Naive thymus-derived CD4-positive, alpha-beta T cell (primary cell): Measurements from ENCODE around the gene ACE. TPM values are rescaled to one million over a fixed set of nuclear protein-coding genes. Genes with fewer than 3 reads are reported as not detected.

Experiments used
- ATAC-seq: fragments of 150-1000 bp; cut with Tn5 transposase; 2 replicates; pipeline ENCODE4 v1.10.0; 2021; ENCODE audit warnings: mild to moderate bottlenecking, moderate library complexity
- CTCF ChIA-PET: fragments of 350-600 bp; sonication (Branson Sonifier 250); formaldehyde crosslinking; loops from one replicate; lab custom pipeline; 2021; ENCODE audit warnings: antibody characterized with exemption; lab: Charles Lee
- POLR2A ChIA-PET: fragments of 350-600 bp; sonication (Branson Sonifier 250); formaldehyde crosslinking; loops from one replicate; lab custom pipeline; 2021; ENCODE audit warnings: antibody characterized with exemption, inconsistent platforms; lab: Charles Lee
- DNase-seq, 9 donors: peaks; one replicate each; pipeline versions ENCODE4 v3.0.0 to v3.0.0-alpha.2; 2020 to 2022; ENCODE audit warnings: mixed read lengths in 1 of 9
- H3K27ac ChIP-seq: one replicate; pipeline ENCODE4 v1.7.0; 2013; ENCODE audit warnings: mild to moderate bottlenecking, low read depth, low read length, moderate library complexity
- H3K27me3 ChIP-seq, 2 donors: one replicate each; pipeline ENCODE4 v1.7.0; 2013; ENCODE audit warnings: low read length in 2 of 2, mild to moderate bottlenecking in 2 of 2, moderate library complexity in 2 of 2; ENCODE audit not compliant: control insufficient read depth in 2 of 2, insufficient read depth in 2 of 2
- H3K36me3 ChIP-seq, 3 experiments: 1 replicate in 2 of 3; 2 replicates in 1 of 3; pipeline ENCODE4 v1.7.0; 2013; ENCODE audit warnings: low read length in 3 of 3, mild to moderate bottlenecking in 3 of 3, moderate library complexity in 1 of 3; ENCODE audit not compliant: insufficient read depth in 3 of 3, control insufficient read depth in 2 of 3
- H3K4me1 ChIP-seq, 2 donors: one replicate each; pipeline ENCODE4 v1.7.0; 2013; ENCODE audit warnings: low read length in 2 of 2, mild to moderate bottlenecking in 2 of 2, moderate library complexity in 1 of 2; ENCODE audit not compliant: control insufficient read depth in 2 of 2, insufficient read depth in 2 of 2
- H3K4me3 ChIP-seq: 2 replicates; pipeline ENCODE4 v1.7.0; 2013; ENCODE audit warnings: mild to moderate bottlenecking, low read length
- H3K9me3 ChIP-seq, 3 experiments: 1 replicate in 2 of 3; 2 replicates in 1 of 3; pipeline ENCODE4 v1.7.0; 2013; ENCODE audit warnings: low read length in 3 of 3; ENCODE audit not compliant: control insufficient read depth in 2 of 3
- H3K27ac Mint-ChIP-seq, 9 donors: one replicate each; pipeline ENCODE4 v1.8.0; 2020 to 2022; ENCODE audit warnings: mixed read lengths in 9 of 9, mild to moderate bottlenecking in 8 of 9, moderate library complexity in 5 of 9, inconsistent platforms in 2 of 9
- H3K27me3 Mint-ChIP-seq, 5 donors: one replicate each; pipeline ENCODE4 v1.8.0; 2021 to 2022; ENCODE audit warnings: mixed read lengths in 5 of 5, mild to moderate bottlenecking in 1 of 5
- H3K36me3 Mint-ChIP-seq, 5 donors: one replicate each; pipeline ENCODE4 v1.8.0; 2020 to 2022; ENCODE audit warnings: mixed read lengths in 5 of 5, mild to moderate bottlenecking in 3 of 5, inconsistent platforms in 1 of 5
- H3K4me1 Mint-ChIP-seq, 7 donors: one replicate each; pipeline ENCODE4 v1.8.0; 2020 to 2022; ENCODE audit warnings: mixed read lengths in 7 of 7, mild to moderate bottlenecking in 3 of 7, inconsistent platforms in 1 of 7
- H3K4me3 Mint-ChIP-seq, 10 donors: one replicate each; pipeline ENCODE4 v1.8.0; 2020 to 2022; ENCODE audit warnings: mild to moderate bottlenecking in 10 of 10, mixed read lengths in 10 of 10, moderate library complexity in 6 of 10, inconsistent platforms in 2 of 10
- H3K9me3 Mint-ChIP-seq, 11 donors: one replicate each; pipeline ENCODE4 v1.8.0; 2020 to 2022; ENCODE audit warnings: mixed read lengths in 11 of 11, mild to moderate bottlenecking in 4 of 11, inconsistent platforms in 1 of 11, moderate library complexity in 1 of 11
- intact Hi-C, 2 donors: fragments of 100-400 bp; cut with micrococcal nuclease; formaldehyde crosslinking; loops; one replicate each; pipeline ENCODE4 v1.15.1; 2023
- polyA plus RNA-seq, 2 donors: library from polyadenylated mRNA; unstranded; fragments of 300-500 nt; fragmentation: Illumina TruSeq; gene quantifications; one replicate each; pipeline ENCODE4 v1.2.3, GENCODE V29; 2021
- total RNA-seq, 6 experiments: library from RNA in 5 of 6; stranded (reverse) in 5 of 6; gene quantifications; 1 replicate in 5 of 6; 2 replicates in 1 of 6; pipeline ENCODE4 v1.2.3 and lab custom pipeline; 2021 to 2026

The ACE gene
- total and polyA plus RNA-seq, 7 experiments from 2014 or later, result 0.73 to 14.4 (median 2.3) TPM; not detected in 2

GRCh38 chr17:63490858-63491400, 14.1 kb downstream of the ACE start:
- H3K27ac ChIP-seq, result no peak overlapping the region
- no peaks in the 10 kb centered on the region for H3K36me3 ChIP-seq
- DNase-seq (no peak), ATAC-seq (no peak)
- intact Hi-C loops, result no loop called here
- Mint-ChIP-seq H3K4me1 (peaks cover 0 to 2% (median 0%) of the 10 kb centered on the region in 7 donors), H3K27ac (no peak overlapping the region), H3K36me3 (no peaks in the 10 kb centered on the region), H3K9me3 (peaks cover 0 to 2% (median 0%) of the 10 kb centered on the region in 11 donors), H3K4me3 (no peak overlapping the region), H3K27me3 (no peaks in the 10 kb centered on the region)
- H3K9me3 ChIP-seq, result no peaks in the 10 kb centered on the region
- no peak overlapping the region for H3K4me3 ChIP-seq
- no peaks in the 10 kb centered on the region for H3K4me1 ChIP-seq
- ChIA-PET CTCF (no interaction called here), POLR2A (no interaction called here)
- H3K27me3 ChIP-seq, result no peaks in the 10 kb centered on the region

GRCh38 chr17:63491413-63491812, 14.6 kb downstream of the ACE start:
- H3K4me1 ChIP-seq, result no peaks in the 10 kb centered on the region
- no peak overlapping the region for H3K27ac Mint-ChIP-seq
- no peak overlapping the region for H3K27ac ChIP-seq
- peaks cover 0 to 1% (median 0%) of the 10 kb centered on the region in 7 donors for H3K4me1 Mint-ChIP-seq
- H3K4me3 ChIP-seq, result no peak overlapping the region
- H3K27me3 ChIP-seq, result no peaks in the 10 kb centered on the region
- DNase-seq, result no peak
- intact Hi-C loops, result no loop called here
- H3K36me3 Mint-ChIP-seq, result no peaks in the 10 kb centered on the region
- CTCF ChIA-PET, result no interaction called here
- H3K36me3 ChIP-seq, result no peaks in the 10 kb centered on the region
- peaks cover 0 to 2% (median 0%) of the 10 kb centered on the region in 11 donors for H3K9me3 Mint-ChIP-seq
- no peak for ATAC-seq
- POLR2A ChIA-PET, result no interaction called here
- H3K9me3 ChIP-seq, result no peaks in the 10 kb centered on the region
- H3K4me3 Mint-ChIP-seq, result no peak overlapping the region
- no peaks in the 10 kb centered on the region for H3K27me3 Mint-ChIP-seq

- Histone ChIP-seq H3K27me3 (no peaks in the 10 kb centered on the region), H3K4me3 (no peak overlapping the region), H3K36me3 (no peaks in the 10 kb centered on the region), H3K27ac (no peak overlapping the region), H3K9me3 (no peaks in the 10 kb centered on the region), H3K4me1 (no peaks in the 10 kb centered on the region)
- Mint-ChIP-seq H3K9me3 (peaks cover 0 to 2% (median 0%) of the 10 kb centered on the region in 11 donors), H3K4me3 (no peak overlapping the region), H3K27ac (no peak overlapping the region), H3K27me3 (no peaks in the 10 kb centered on the region), H3K4me1 (peaks cover 0 to 1% (median 0%) of the 10 kb centered on the region in 7 donors), H3K36me3 (no peaks in the 10 kb centered on the region)
- DNase-seq (no peak), ATAC-seq (no peak)
- ChIA-PET CTCF (no interaction called here), POLR2A (no interaction called here)
- intact Hi-C loops, result no loop called here
These were observed 15.2 kb downstream of the ACE start for GRCh38 chr17:63491977-63492618.

- H3K4me1 Mint-ChIP-seq, result peaks cover 0 to 1% (median 0%) of the 10 kb centered on the region in 7 donors
- ChIA-PET CTCF (no interaction called here), POLR2A (no interaction called here)
- H3K27me3 Mint-ChIP-seq, result no peaks in the 10 kb centered on the region
- ATAC-seq (no peak), DNase-seq (no peak)
- intact Hi-C loops, result no loop called here
- Histone ChIP-seq H3K36me3 (no peaks in the 10 kb centered on the region), H3K9me3 (no peaks in the 10 kb centered on the region), H3K27ac (no peak overlapping the region), H3K27me3 (no peaks in the 10 kb centered on the region), H3K4me1 (no peaks in the 10 kb centered on the region), H3K4me3 (no peak overlapping the region)
- no peaks in the 10 kb centered on the region for H3K36me3 Mint-ChIP-seq
- H3K9me3 Mint-ChIP-seq, result peaks cover 0 to 2% (median 0%) of the 10 kb centered on the region in 11 donors
- no peak overlapping the region for H3K4me3 Mint-ChIP-seq
- H3K27ac Mint-ChIP-seq, result no peak overlapping the region
These were observed 16.1 kb downstream of the ACE start for GRCh38 chr17:63492940-63493339.

GRCh38 chr17:63493411-63493810, 16.6 kb downstream of the ACE start:
- Mint-ChIP-seq H3K9me3 (peaks cover 0 to 2% (median 0%) of the 10 kb centered on the region in 11 donors), H3K36me3 (no peaks in the 10 kb centered on the region), H3K4me1 (peaks cover 0 to 1% (median 0%) of the 10 kb centered on the region in 7 donors), H3K4me3 (no peak overlapping the region), H3K27ac (no peak overlapping the region), H3K27me3 (no peaks in the 10 kb centered on the region)
- CTCF ChIA-PET, result no interaction called here
- ATAC-seq (no peak), DNase-seq (no peak)
- no peaks in the 10 kb centered on the region for H3K4me1 ChIP-seq
- no peak overlapping the region for H3K4me3 ChIP-seq
- POLR2A ChIA-PET, result no interaction called here
- H3K27me3 ChIP-seq, result no peaks in the 10 kb centered on the region
- no peaks in the 10 kb centered on the region for H3K36me3 ChIP-seq
- no peak overlapping the region for H3K27ac ChIP-seq
- H3K9me3 ChIP-seq, result no peaks in the 10 kb centered on the region
- intact Hi-C loops, result no loop called here

GRCh38 chr17:63494300-63494928, 17.6 kb downstream of the ACE start:
- CTCF ChIA-PET, result interaction anchor here (0.6 kb wide), 1 partner anchor 1325 kb away, joined by 3 read pairs; no protein-coding TSS in a partner anchor
- DNase-seq (no peak), ATAC-seq (no peak)
- H3K9me3 Mint-ChIP-seq, result peaks cover 0 to 2% (median 0%) of the 10 kb centered on the region in 11 donors
- no peak overlapping the region for H3K27ac Mint-ChIP-seq
- H3K36me3 ChIP-seq, result no peaks in the 10 kb centered on the region
- H3K27ac ChIP-seq, result no peak overlapping the region
- POLR2A ChIA-PET, result no interaction called here
- peaks cover 0 to 1% (median 0%) of the 10 kb centered on the region in 7 donors for H3K4me1 Mint-ChIP-seq
- H3K4me3 ChIP-seq, result no peak overlapping the region
- H3K36me3 Mint-ChIP-seq, result no peaks in the 10 kb centered on the region
- no peaks in the 10 kb centered on the region for H3K9me3 ChIP-seq
- H3K27me3 ChIP-seq, result no peaks in the 10 kb centered on the region
- intact Hi-C loops, result no loop called here
- H3K27me3 Mint-ChIP-seq, result peaks cover 0 to under 1% (median 0%) of the 10 kb centered on the region in 5 donors
- H3K4me1 ChIP-seq, result no peaks in the 10 kb centered on the region
- no peak overlapping the region for H3K4me3 Mint-ChIP-seq
